H1 (cell line): ENCODE data around the gene CAV3. TPM values are rescaled to one million over a fixed set of nuclear protein-coding genes. Genes with fewer than 3 reads are reported as not detected.

Experiments
- ATF3 ChIP-seq: IDR thresholded peaks from 2 replicates; pipeline ENCODE4 v1.6.1; 2011; ENCODE audit warnings: low read depth, mild to moderate bottlenecking, low read length; ENCODE audit not compliant: insufficient read depth
- CBX5 ChIP-seq: fragments of 300-800, 300-1000 bp; sonication (generic); IDR thresholded peaks from 2 replicates; pipeline ENCODE4 v1.7.1; 2016; ENCODE audit warnings: antibody characterized with exemption, low read length, low read depth
- GABPA ChIP-seq: IDR thresholded peaks from 2 replicates; pipeline ENCODE4 v1.6.1; 2011; ENCODE audit warnings: mild to moderate bottlenecking, low read length, moderate library complexity, borderline replicate concordance; ENCODE audit not compliant: insufficient read depth
- JUND ChIP-seq: IDR thresholded peaks from 2 replicates; pipeline ENCODE4 v1.6.1; 2011; ENCODE audit warnings: mild to moderate bottlenecking, improper control_type of control experiment, low read length
- RBBP5 ChIP-seq: IDR thresholded peaks from 2 replicates; pipeline ENCODE4 v1.7.1; 2012; ENCODE audit warnings: low read depth, mild to moderate bottlenecking, inconsistent platforms, low read length, moderate library complexity, borderline replicate concordance
- RNF2 ChIP-seq: fragments of 200-900, 300-1000 bp; sonication (generic); IDR thresholded peaks from 2 replicates; pipeline ENCODE4 v1.7.1; 2016; ENCODE audit warnings: borderline replicate concordance, low read depth, mild to moderate bottlenecking, antibody characterized with exemption, low read length; ENCODE audit not compliant: poor library complexity, severe bottlenecking; ENCODE audit errors: missing control alignments
- SRF ChIP-seq: IDR thresholded peaks from 2 replicates; pipeline ENCODE4 v1.6.1; 2011; ENCODE audit warnings: mild to moderate bottlenecking, low read depth, low read length, moderate library complexity
- TAF1 ChIP-seq: IDR thresholded peaks from 2 replicates; pipeline ENCODE4 v1.6.1; 2011; ENCODE audit warnings: mild to moderate bottlenecking, low read depth, low read length
- polyA plus RNA-seq, 7 experiments: library from polyadenylated mRNA; depleted of rRNA in 3 of 7; stranded (reverse) in 5 of 7; unstranded in 2 of 7; fragments of >200 nt in 5 of 7; fragments of 200-250 nt in 2 of 7; gene quantifications; 1 replicate in 5 of 7; 2 replicates in 1 of 7; 4 replicates in 1 of 7; pipeline versions ENCODE4 v1.2.1 to v1.2.3, GENCODE V29; 2011 to 2013; ENCODE audit warnings: missing spikeins in 2 of 7, mixed read lengths in 2 of 7
- total RNA-seq: library from RNA; stranded (reverse); fragmentation: NEBNext Ultra II Directional; extraction: Animal tissue kit (Norgen Biotek cat#: 25700); gene quantifications from 2 replicates; pipeline ENCODE4 v1.2.1, GENCODE V29; 2021

CAV3 gene
- total and polyA plus RNA-seq, 2 of the 8 experiments (the other 6 are each of a cell fraction or from before 2014, with no cell fraction given): not detected

DNA sequence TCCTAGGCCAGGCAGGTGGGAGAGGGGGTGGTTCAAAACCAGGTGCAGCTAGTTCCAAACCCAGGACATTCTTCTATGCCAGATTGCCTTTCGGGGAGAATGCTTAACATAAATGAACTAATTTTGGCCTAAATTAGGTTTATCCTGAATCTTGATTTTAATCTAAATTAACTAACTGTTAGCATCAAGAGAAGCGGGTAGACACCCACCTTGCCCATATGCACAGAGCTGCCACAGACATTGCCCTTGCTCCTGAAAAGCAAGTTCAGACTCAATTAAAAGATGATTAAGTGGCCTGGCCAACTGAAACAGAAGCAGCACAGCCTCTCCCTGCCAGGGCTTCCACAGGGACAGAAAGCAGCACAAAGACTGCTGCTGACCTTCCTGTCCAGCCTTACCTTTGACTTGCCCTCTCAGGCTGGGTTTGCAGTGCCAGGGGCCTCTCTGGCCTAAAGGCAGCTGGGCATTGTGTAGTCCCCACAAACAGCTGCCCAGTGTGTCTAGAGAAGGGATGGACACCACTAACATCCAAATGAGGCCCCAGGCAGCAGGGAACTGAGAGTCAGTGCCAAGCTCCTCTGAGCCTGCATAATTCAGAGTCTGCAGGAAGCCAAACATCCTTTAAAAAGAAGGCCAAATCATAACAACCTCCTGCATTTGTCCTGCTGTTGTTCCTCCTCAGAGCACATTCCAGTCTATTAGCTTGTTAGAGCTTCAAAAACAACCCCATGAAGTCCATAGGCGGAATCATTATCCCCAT lies 51.3 kb downstream of the CAV3 start (continued):
- no peak for TF ChIP-seq ATF3
- TF ChIP-seq TAF1: no peak
- no peak for TF ChIP-seq GABPA
- TF ChIP-seq SRF: no peak
- TF ChIP-seq RNF2: no peak
- no peak for TF ChIP-seq RBBP5
- TF ChIP-seq CBX5: no peak
- no peak for TF ChIP-seq JUND
